Suprapubic skin (tissue), 3 donors: ENCODE measurements around the gene IL22RA2.

Source experiments
- POLR2A ChIP-seq, 2 donors: fragments of 450-650 bp; IDR thresholded peaks; one replicate each; pipeline ENCODE4 v1.6.1; 2017; ENCODE audit warnings: antibody characterized with exemption in 2 of 2, mild to moderate bottlenecking in 2 of 2, moderate library complexity in 2 of 2
- TF ChIP-seq, protein P1 (sequence below), 2 donors: fragments of 200-600 bp in 1 of 2; fragments of 450-650 bp in 1 of 2; sonication (generic) in 1 of 2; IDR thresholded peaks; one replicate each; pipeline ENCODE4 v1.5.1; 2016 to 2019; ENCODE audit warnings: antibody characterized with exemption in 2 of 2, mild to moderate bottlenecking in 1 of 2, moderate library complexity in 1 of 2

DNA sequence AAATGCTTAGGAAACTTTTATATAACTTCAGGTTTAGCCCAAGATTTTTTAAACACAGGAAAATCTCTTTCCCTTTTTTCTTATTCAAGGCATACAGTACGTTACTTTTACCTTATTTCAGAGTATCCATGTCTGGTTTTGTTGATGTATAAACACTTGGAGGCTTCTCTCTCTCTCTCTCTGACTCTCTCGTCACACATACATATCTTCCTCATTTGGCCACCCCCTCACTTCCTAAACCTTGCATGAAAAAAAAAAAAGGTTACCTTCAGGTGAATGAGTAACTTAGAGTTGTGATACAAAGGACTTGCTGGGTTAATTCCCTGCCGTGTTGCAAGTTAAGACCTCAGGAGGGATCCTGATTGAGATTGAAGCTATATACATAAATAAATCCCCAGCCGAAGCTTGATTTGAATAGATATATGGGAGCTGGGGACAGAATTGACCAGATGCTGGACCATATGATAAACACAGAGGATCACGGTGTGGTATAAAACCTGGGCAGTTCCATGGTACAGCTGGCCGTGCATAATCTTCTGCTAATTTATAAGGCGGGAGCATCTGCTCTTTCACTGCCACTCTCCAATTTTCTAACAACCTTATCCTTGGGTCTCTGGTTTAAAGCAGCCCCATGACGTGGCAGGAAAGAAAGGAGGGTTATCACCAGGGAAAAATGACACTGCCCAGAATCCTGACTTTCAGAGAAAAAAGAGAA lies 73.6 kb downstream of the IL22RA2 start:
- TF ChIP-seq, protein P1, sequence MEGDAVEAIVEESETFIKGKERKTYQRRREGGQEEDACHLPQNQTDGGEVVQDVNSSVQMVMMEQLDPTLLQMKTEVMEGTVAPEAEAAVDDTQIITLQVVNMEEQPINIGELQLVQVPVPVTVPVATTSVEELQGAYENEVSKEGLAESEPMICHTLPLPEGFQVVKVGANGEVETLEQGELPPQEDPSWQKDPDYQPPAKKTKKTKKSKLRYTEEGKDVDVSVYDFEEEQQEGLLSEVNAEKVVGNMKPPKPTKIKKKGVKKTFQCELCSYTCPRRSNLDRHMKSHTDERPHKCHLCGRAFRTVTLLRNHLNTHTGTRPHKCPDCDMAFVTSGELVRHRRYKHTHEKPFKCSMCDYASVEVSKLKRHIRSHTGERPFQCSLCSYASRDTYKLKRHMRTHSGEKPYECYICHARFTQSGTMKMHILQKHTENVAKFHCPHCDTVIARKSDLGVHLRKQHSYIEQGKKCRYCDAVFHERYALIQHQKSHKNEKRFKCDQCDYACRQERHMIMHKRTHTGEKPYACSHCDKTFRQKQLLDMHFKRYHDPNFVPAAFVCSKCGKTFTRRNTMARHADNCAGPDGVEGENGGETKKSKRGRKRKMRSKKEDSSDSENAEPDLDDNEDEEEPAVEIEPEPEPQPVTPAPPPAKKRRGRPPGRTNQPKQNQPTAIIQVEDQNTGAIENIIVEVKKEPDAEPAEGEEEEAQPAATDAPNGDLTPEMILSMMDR (IDR thresholded peaks at IDR 0.05), result no peak
- TF ChIP-seq POLR2A (IDR thresholded peaks at IDR 0.05), result no peak
